HG03060 (cell line): ENCODE measurements around the gene PCAT6.
"Not testable (repeated sequence)": the region's sequence is repeated elsewhere in the genome, so short reads cannot be mapped to it uniquely, and the experiment has no call there.

Source experiments
- ATAC-seq: cut with Tn5 transposase; IDR thresholded peaks from one replicate; pipeline ENCODE4 v1.9.1; 2021; ENCODE audit warnings: low read depth, moderate number of reproducible peaks; ENCODE audit not compliant: unreplicated experiment

The PCAT6 gene

DNA sequence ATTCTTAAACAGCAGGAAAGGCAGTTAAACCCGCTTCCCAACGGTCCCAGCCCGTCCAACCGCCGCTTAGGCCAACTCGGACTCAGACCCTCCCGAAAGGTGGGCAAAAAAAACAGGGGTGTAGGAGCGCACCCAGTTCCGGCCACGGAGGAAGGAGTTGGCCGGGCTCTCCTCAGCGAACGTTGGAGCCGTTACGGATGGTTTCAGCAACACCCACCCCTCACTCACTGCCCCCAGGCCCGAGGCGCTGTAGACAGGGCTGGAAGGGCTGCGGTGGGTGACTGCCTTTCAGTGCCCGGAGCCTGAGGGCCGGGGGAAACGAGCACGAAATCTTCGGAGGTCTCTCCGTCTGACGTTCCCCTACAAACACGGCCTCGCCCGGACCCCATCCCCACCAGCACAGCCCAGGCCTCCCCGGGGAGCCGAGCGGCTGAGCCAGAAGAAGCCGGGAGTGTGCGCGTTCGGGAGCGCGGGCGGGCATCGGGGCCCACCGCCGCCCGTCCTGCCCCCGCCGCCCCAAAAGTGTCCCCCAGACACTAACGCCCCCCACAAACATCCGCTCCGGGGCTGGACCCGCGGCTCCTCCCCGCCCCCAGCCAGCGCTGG is 3.8 kb upstream of the PCAT6 start:
- no peak for ATAC-seq

DNA sequence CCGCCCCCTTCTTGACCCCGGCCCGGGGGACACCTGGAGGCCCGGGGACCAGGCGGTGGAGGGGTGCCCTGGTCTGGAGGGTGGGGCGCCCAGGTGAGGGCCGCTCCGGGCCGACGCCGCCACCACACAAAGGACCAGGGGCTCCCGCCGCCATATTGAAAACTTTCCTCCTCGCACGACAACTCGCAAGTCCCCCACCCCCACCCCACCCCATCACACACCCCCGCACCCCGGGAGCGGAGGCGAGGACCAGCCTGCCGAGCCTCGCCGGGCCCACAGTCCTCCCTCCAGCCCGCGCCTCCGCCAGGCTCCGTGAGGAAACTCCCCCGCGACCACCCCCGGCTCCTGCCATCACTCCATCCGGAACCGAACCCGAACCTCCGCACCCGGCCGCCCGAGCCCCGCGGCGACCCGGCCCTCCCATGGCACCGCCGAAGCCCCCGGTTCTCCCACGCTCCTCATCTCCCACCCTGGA is 3.3 kb upstream of the PCAT6 start:
- ATAC-seq: no peak

DNA sequence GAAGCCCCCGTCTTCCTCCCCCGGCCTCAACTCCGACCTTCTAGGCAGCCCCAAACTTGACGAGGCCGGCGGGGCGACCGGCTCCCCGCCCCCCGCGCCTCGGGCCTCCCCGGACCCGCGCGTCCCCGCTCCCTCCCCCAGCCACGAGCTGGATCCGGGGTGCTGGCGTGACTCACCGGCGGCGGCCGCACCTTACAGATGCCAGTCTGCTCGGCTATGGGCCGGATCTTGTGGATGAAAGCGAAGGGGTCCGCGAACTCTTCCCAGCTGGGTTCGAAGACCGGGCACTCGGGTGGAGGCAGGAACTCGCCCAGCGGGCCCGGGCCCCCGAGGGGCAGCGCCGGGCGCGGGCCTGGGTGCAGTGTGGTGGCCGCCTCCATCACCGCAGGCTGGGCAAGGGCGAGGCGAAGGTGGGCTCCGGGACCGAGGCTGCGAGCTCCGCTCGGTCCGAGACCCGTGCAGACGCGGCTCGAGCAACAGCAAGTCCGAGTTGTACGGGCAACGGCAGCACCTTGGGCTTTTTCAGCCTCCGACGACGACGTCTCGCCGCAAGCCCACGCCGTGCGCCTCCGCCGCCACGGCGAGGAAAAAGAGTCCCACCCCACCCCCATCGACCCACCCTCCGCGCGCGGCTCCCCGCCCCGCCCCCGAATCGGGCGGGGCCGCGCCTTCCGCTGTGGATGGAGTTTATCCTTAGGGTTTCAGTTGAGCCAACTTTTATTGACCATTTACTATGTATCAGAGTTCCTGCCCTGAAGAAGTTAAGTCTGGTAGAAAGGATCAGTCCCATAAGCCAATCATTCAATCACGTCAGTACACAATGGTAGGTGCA is 2.6 kb upstream of the PCAT6 start, which contains the start of gene KDM5B:
Gene KDM5B (minus strand): TSS at position 496 of the 832 bp plus-strand sequence. CDS start 116 bp downstream, at position 380.
- no peak for ATAC-seq

DNA sequence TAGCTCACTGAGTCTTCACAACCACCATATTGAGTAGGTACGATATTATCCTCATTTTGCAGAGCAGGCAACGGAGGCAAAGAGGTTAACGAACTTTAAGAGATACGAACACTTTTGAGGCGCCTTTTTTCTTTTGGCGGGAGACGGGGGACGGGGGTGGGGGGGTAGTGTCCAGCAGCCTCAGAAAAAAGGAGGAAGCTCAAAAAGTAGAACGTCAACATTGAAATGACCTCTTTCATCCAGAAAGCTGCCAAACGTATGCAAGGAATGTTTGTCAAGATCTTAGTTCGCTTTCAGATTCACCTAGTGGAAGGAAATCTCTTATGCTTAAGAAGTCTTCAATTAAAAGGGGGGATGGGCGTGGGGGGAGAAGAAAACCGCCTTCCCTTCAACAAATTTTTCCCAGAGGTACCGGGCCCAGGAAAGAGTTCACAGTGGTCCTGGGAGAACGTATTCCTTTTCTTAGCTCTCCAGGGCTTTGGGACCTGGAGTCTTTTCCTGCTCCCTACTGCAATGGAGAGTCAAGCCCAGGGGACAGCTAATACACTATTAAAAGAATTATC is 1.1 kb upstream of the PCAT6 start:
- no peak for ATAC-seq

DNA sequence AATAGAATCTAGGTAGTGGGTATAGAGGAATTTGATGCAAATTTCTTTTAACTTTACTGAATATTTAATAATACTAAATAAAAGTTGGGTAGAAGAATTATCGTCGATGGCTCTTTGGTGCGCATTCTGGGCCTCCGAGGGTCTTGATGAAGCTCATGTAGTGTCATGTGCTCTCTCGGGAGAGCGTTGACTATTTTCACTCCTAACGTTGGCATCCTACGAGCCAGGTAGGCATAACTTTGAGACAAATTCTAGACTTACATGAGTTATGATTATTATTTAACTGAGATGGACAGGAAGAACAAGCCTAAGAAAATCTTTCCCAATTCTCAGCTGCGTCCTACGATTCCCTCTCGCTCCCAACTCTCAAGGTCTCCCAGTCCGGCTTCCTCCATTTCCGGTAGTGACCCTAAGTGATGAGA is 550 bp upstream of the PCAT6 start:
- no peak for ATAC-seq

DNA sequence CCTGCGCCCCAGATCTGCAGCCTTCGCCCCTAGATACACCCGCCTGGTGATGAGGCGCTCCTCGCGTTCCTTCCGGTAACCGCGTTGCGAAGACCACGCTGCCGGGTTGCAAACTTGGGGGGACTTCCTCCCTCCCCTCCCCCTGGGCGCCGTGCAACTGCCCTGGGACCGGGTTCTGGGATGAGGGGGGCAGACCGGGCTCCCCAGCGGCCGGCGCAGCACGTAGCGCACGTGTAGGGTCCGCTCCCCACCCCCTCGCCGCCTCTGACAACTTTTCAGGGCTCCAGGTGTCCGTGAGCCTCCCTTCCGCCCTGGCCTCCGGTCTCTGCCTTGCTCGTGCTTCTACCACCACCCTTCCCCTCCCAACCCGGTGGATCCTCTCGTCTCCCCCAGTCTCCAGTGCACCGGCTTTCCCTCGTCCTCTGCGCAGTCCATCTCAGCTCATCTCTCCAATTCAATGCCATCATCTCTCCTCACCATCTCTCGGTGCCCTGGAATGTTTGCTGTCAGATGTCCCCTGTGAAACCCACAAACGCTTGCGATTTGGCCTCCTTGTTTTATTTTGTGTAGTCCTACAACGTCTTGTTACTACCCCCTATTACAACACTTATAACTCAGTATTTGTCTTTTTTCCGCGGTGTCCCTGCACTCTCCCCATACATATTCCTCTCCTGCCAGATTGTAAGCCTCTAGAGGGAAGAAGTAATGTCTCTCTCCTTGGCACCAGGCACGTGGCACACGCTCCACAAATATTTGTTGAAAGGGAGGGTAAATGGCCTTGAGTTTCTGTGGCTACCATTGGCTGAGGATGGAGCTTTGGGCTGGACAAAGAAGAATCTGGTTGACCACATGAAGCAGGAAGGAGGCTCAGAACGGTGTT is 782 bp downstream of the PCAT6 start:
- no peak for ATAC-seq

DNA sequence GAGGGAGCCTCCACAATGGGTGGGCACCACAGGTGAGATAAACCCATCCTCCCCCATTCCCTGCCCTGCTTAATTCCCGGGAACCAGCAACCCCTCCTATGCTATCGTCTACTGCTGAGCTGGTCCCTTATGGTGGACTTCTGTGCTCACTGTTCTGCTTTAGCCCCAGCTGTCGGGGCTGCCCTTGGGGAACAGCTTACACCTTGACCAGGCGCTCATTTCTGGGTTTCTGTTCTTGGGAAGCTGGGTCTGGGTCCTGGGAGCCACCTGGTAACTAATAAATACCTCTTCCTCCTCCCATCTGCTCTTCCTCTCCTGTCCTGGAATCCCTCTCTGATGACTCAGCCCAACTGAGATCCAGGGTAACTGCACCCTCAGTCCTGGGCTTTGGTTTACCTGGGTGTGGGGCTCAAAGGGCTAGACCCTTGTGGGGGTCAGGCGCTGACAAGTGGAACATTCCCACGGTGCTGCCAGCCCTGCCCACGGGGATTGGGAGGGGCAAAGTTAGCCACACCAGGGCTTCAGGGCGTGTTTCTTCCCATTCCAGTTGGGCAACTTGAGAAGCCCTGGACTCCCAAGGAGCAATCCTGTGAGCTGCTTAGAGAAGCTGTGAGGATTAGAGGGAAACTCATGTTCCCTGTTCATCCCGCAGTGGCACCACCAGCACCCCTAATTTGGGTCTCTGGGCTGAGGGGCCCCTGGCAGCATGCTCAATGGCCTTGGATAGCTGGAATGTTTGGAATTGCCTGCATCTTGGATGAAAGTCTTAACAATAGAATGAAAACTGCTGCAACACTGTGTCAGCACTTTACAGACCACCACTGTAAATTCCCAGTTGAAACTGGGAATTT is 1.6 kb downstream of the PCAT6 start:
- ATAC-seq: no peak

DNA sequence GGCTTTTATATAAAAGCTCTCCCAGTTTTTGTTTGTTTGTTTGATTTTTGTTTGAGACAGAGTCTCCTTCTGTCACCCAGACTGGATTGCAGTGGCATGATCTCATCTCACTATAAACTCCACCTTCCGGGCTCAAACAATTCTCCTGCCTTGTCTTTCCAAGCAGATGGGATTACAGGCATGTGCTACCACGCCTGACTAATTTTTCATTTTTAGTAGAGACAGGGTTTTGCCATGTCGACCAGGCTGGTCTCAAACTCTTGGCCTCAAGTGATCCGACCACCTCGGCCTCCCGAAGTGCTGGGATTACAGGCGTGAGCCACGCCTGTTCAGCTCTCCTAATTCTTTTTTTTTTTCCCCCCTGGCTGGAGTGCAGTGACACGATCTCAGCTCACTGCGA is 4.4 kb downstream of the PCAT6 start:
- ATAC-seq: no peak

DNA sequence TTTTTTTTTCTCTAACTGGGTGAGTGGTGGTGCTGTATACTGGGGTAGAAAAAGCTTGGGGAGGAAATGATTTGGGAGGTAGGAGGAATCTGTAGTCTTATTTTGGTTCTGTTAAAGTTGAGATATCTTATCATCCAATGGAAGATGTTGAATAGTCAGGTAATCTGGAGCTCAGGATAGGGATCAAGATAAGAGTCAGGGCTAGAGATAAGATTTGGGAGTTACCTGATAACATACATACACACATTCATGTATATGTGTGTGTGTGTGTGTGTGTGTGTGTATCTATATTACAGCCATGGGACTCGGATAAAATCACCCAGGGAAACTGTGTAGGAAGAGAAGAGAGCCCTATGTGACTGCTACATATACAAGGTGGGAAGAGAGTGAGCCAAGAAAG is 8.1 kb downstream of the PCAT6 start:
- no peak for ATAC-seq

DNA sequence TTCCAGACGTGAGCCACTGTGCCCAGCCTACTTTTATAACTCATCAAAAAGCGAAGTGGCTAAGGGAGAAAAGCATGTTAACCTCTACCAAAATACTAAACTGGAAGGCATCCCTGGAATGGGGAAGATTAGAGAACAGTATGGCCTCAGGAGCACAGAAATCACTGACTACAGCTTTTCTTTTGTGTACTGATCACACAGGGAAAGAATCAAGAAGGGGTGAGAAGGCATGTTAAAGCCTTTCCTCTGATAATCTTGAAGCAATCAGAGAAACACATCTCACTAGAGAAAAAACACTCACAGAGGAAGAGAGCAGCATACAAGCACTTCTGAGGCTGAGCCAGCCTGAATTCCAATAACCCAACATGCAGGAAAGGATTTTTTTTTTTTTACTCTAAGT is 10.7 kb downstream of the PCAT6 start:
- ATAC-seq: no peak

DNA sequence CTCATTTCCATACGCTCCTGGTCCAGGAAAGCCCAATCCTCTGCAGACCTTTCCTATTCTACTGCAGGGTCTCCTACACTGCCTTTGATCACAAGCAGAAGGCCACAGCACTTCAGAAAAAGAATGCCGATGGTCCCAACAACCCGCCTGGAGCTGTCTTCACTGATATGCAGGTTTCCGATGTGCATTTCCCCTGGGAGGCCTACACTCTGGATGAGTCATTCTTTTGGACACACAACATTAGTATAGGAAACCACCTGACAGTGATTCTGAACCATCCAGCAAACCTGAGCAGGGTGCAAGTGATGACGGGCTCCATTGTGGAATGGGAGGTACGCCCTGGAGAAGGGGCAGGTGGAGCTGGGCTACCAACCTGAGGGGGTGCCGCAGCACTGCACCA is 15.0 kb downstream of the PCAT6 start:
- no peak for ATAC-seq

DNA sequence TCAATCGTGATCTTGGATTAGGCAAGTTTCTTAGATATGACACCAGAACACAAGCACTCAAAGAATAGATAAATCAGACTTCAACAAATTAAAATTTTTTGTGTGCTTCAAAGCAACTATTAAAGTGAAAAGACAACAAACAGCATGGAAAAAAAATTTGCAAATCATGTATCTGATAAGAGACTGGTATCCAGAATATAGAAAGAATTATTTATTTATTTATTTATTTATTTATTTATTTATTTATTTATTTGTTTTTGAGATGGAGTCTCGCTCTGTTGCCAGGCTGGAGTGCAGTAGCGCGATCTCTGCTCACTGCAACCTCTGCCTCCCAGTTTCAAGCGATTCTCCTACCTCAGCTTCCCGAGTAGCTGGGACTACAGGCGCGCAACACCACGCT is 18.5 kb downstream of the PCAT6 start:
- not testable (repeated sequence) for ATAC-seq

DNA sequence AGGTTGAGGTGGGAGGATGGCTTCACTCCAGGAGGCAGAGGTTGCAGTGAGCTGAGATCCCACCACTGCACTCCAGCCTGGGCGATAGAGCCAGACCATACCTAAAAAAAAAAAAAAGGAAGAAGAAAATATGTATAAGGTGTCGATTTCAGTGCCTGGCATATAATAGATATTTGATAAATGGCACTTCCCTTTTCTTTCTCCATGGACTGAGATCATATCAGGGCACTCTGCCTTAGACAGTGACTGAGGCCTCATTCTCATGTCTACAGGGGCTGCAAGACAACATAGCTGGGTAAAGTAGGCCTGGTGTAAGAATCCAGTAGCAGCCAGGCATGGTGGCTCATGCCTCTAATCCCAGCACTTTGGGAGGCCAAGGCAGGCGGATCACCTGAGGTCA is 21.2 kb downstream of the PCAT6 start:
- ATAC-seq: no peak

DNA sequence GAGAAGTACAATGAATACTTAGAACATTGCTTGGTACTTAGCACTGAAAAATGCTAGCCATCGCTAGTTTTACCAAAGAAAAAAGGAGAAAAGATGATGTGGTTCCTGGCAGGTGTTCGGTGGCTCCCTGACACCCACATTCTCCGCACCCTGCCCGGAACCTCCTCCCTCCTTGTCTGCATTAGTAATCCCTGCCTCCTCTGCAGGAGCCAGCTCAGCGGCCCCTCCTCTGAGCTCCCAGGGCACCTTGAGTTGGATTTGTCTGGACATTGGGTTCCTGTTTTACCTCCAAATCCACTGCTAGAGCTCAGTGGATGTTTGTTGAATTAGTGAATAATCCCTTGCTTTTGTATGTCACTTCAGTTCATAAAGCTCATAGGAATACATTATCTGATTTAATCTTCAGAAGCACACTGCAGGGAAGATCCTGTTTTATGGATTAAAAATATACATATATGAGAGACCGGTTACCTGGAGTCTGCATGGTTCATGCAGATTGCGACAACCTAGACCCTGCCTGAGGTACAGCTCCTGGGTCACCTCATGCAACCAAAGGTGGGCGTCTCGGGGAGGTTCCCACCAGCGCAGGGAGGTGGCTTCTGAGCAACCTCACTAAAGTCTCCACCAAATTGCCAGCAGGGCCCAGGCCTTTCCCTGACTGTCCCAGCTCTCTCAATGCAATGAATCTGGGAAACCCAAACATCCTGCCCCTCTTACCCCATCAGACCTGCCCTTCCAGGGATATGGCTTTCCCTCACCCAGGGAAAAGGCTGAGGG is 24.2 kb downstream of the PCAT6 start:
- ATAC-seq: no peak

DNA sequence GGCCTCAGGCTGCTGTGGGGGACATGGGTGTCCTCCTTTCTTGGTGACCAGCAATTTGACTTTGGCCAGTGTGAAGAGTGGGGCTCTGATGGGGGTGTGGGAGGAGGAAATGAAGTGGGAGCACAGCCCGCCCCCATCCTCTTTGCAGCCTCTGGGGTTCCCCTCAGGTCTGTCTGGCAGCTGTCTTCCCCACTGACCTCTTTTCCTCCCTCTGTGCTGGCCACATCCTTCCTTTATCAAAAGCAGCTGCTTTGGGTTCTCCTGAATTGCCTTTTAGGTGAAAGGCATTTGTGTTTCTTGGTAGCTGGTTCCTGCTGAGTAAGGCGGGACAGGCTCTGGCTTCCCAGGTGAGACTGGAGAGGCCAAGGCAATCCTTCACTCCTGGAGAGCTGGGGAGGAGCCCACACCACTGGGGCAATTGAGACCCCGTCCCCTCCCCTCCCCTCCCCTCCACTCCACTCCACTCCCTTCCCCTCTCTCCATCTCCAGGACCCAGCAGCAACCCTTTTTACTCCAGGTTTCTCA is 24.9 kb downstream of the PCAT6 start:
- ATAC-seq: no peak

DNA sequence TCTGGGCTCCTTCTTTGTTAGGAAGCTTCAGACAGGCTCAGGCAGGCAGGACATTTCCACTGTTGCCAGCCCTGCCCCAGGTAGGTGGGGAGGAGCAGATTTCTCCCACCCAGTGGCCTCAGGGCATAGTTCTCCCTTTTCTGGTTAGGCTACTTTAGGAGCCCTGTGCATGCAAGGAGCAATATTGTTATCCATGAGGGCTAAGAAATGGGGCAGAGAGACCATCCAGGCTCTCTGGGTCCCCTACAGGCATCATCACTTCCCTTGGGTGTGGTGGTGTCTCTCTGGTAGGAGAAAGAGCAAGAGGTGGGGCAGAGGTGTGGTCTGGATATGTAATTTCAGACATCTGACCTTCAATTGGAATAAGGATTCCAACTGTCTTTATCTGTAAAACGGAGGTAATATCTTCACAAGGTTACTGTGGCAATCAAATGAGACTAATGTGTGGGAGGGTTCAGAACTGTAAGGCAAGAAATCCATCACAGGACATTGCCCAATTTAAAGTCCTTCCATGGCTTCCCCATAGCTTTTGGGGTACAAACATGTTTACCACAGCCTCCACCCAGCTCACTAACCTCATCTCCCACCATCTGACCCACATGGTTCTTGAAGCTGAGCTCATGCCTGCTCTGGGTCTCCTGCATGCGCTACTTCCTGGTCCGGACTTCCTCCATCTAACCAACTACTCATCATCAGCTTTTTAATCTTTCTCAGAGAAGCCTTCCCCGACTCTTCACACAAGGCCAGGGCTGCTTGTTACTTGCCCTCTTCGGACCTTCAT is 26.1 kb downstream of the PCAT6 start:
- no peak for ATAC-seq

DNA sequence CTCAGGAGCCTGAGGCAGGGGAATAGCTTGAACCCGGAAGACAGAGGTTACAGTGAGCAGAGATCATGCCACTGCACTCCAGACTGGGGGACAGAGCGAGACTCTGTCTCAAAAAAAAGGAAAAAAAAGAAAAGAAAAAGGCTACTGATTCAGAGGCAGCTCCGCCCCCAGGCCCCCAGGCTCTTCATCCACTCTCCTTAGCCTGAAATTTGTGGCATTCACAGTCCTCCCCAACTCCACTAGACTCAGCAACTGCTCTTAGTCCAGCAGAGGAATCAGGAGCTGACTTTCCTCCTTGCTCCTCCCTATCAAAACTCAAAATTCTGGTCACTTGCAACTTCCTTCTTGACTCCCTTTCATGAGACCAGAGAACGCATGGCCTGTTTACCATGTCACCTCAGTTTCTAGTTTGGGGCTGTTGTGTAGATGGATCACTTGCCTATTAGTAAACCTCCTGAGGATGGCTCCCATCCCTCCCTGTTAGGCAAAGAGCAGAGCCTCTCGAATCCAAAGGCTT is 27.1 kb downstream of the PCAT6 start:
- ATAC-seq: no peak

DNA sequence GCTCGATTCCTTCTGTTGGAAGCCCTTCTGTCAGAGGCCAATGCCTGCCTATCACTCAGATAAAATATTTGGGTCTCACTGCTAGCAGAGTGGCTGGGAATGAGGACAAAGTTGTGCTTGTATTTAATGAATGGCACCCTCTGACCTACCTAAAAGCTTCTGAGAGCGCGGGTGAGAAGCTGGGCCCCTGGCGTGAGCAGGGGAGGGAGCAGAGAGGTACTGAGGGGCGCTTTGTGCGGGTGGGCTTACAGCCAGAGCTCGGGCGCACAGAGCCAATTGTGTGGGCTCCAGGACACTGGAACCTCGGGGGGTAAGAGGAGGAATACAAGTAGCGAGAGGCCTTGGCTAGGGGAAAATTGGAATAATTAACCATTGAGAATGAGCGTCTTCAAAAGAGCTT is 32.3 kb downstream of the PCAT6 start:
- ATAC-seq: no peak
